HG03280 (cell line): ENCODE measurements around the gene CYB5R2.
"Not testable (repeated sequence)": the region's sequence is repeated elsewhere in the genome, so short reads cannot be mapped to it uniquely, and the experiment has no call there.

ENCODE experiments used
- ATAC-seq: cut with Tn5 transposase; IDR thresholded peaks from one replicate; pipeline ENCODE4 v1.9.1; 2021; ENCODE audit warnings: mild to moderate bottlenecking, moderate library complexity; ENCODE audit not compliant: unreplicated experiment

Gene CYB5R2

GRCh38 chr11:7670641-7671040 is 2.7 kb downstream of the CYB5R2 start:
- no peak for ATAC-seq

- ATAC-seq: no peak
Measured at GRCh38 chr11:7668911-7669310, 4.4 kb downstream of the CYB5R2 start.

GRCh38 chr11:7668464-7668863 is 4.8 kb downstream of the CYB5R2 start:
- no peak for ATAC-seq

GRCh38 chr11:7667460-7667859 is 5.8 kb downstream of the CYB5R2 start:
- ATAC-seq: no peak

- no peak for ATAC-seq
Measured at GRCh38 chr11:7666292-7666866, 6.9 kb downstream of the CYB5R2 start.

- peak; percentile 99 for ATAC-seq
Measured at GRCh38 chr11:7665473-7666291, 7.6 kb downstream of the CYB5R2 start.

- ATAC-seq: no peak
Measured at GRCh38 chr11:7664867-7665266, 8.4 kb downstream of the CYB5R2 start.

GRCh38 chr11:7663531-7663930 is 9.8 kb downstream of the CYB5R2 start:
- not testable (repeated sequence) for ATAC-seq

- ATAC-seq: no peak
Measured at GRCh38 chr11:7657306-7658025, 15.8 kb downstream of the CYB5R2 start.

GRCh38 chr11:7656704-7657103 is 16.6 kb downstream of the CYB5R2 start:
- no peak for ATAC-seq

GRCh38 chr11:7655253-7656217 is 17.8 kb downstream of the CYB5R2 start:
- no peak for ATAC-seq

GRCh38 chr11:7654195-7654705 is 19.1 kb downstream of the CYB5R2 start:
- ATAC-seq: no peak

- ATAC-seq: no peak
Measured at GRCh38 chr11:7651700-7652099, 21.6 kb downstream of the CYB5R2 start.

GRCh38 chr11:7651140-7651551 is 22.2 kb downstream of the CYB5R2 start:
- ATAC-seq: no peak

- no peak for ATAC-seq
Measured at GRCh38 chr11:7648264-7648663, 25.0 kb downstream of the CYB5R2 start.

- ATAC-seq: no peak
Measured at GRCh38 chr11:7646866-7647265, 26.4 kb downstream of the CYB5R2 start.

GRCh38 chr11:7645206-7645605 is 28.1 kb downstream of the CYB5R2 start:
- ATAC-seq: no peak

GRCh38 chr11:7643314-7643713 is 30.0 kb downstream of the CYB5R2 start:
- no peak for ATAC-seq

GRCh38 chr11:7642747-7643146 is 30.6 kb downstream of the CYB5R2 start:
- ATAC-seq: no peak

- no peak for ATAC-seq
Measured at GRCh38 chr11:7640816-7641215, 32.5 kb downstream of the CYB5R2 start.

GRCh38 chr11:7639643-7640025 is 33.7 kb downstream of the CYB5R2 start:
- no peak for ATAC-seq
